GM10266 (cell line): ENCODE data around the gene OR5K1.

Source experiments
- DNase-seq: peaks from one replicate; pipeline ENCODE4 v3.0.0; 2012; ENCODE audit errors: extremely low spot score
- TF ChIP-seq, protein P1 (sequence below): IDR thresholded peaks from 2 replicates; pipeline ENCODE4 v1.5.1; 2012; ENCODE audit warnings: mild to moderate bottlenecking, low read depth; ENCODE audit not compliant: control insufficient read depth, insufficient read depth; ENCODE audit errors: missing control alignments

OR5K1 gene

DNA sequence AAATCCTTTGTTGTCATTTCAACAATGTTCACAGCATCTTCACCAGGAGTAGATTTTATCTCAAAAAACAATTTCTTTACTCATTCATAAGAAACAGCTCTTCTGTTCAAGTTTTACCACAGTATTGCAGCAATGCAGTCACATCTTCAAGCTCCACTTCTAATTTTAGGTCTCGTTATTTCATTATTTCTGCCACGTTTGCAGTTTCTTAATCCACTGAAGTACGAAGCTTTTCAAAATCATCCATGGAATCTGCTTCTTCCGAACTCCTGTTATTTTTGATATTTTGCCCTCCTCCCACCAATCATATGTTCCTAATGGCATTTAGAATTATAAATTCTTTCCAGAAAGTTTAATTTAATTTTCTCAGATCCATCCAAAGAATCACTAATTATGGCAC, 12.6 kb upstream of the OR5K1 start:
- TF ChIP-seq, protein P1, sequence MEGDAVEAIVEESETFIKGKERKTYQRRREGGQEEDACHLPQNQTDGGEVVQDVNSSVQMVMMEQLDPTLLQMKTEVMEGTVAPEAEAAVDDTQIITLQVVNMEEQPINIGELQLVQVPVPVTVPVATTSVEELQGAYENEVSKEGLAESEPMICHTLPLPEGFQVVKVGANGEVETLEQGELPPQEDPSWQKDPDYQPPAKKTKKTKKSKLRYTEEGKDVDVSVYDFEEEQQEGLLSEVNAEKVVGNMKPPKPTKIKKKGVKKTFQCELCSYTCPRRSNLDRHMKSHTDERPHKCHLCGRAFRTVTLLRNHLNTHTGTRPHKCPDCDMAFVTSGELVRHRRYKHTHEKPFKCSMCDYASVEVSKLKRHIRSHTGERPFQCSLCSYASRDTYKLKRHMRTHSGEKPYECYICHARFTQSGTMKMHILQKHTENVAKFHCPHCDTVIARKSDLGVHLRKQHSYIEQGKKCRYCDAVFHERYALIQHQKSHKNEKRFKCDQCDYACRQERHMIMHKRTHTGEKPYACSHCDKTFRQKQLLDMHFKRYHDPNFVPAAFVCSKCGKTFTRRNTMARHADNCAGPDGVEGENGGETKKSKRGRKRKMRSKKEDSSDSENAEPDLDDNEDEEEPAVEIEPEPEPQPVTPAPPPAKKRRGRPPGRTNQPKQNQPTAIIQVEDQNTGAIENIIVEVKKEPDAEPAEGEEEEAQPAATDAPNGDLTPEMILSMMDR, result no peak
- no peak for DNase-seq

DNA sequence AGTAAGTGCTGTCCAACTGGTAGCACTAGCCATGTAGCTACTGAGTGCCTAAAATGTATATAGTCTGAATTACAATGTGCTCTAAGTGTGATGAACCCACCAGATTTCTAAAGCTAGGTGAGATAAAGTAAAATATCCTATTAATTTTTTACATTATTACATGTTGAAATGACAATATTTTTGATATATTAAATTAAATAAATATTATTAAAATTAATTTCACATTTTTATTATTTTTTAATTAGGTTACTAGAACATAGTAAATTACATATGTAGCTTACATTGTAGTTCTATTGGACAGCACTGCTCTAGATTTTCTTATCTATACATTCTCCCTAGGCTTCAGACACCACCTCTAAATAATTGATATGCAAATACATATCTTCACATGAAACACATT, 9.2 kb upstream of the OR5K1 start:
- DNase-seq, result no peak
- TF ChIP-seq, protein P1, result no peak

DNA sequence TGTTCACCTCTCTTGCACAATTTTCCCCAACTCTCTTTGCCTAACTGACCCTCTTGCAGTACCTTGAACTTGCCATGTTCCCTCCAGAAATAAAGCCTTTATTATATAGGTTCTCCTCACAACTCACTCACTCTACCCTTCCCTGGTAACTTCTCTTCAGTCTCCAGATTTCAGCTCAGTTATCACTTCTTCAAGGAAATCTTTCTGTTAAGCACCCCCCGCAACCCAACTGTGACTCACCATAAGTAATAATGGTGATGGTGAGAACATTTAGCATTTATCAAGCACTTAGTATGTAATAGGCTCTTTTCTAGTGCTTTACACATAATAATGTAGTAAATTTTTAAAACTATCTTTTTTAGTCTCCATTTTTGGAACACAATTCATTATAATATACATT, 8.1 kb upstream of the OR5K1 start:
- TF ChIP-seq, protein P1, result no peak

DNA sequence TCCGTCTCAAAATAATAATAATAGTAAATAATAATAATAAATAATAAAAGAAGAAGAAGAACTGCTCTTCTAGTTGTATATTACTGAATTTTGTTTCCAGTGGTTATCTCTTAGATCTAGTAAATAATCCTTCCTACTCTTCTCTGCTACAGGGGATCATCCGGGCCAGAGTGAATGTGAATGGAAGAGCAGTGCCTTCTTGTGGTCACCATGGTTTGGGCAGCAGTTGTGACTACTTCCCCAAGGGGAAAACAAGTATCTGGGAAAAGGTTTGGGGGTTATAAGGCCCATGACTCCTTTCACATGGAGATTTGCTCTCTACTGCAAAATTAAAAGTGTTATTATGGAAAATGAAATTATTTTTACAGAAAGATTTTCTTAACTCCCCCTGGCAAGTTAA, 5.5 kb upstream of the OR5K1 start:
- TF ChIP-seq, protein P1, result no peak
- no peak for DNase-seq

More for the DNA sequence above, 8.1 kb upstream of the OR5K1 start:
- DNase-seq, result no peak

DNA sequence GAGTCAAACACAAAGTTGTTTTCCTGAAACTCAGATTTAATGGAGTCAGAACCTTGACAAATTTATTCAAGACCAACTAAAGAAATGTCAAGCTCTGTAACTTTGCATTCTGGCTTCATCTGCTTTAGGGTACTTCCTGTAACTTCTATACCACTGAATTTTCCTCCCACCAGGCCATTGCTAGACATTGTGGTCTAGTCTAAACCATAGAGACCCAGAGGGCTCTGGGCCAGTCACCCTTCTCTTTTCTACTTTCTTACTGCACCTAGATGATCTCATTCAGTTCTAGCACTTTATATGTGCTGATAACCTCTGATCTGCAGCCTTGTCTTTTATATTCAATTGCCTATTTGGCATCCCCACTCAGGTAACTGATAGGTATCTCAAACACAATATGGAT, 2.8 kb upstream of the OR5K1 start:
- TF ChIP-seq, protein P1, result no peak
- DNase-seq, result no peak

DNA sequence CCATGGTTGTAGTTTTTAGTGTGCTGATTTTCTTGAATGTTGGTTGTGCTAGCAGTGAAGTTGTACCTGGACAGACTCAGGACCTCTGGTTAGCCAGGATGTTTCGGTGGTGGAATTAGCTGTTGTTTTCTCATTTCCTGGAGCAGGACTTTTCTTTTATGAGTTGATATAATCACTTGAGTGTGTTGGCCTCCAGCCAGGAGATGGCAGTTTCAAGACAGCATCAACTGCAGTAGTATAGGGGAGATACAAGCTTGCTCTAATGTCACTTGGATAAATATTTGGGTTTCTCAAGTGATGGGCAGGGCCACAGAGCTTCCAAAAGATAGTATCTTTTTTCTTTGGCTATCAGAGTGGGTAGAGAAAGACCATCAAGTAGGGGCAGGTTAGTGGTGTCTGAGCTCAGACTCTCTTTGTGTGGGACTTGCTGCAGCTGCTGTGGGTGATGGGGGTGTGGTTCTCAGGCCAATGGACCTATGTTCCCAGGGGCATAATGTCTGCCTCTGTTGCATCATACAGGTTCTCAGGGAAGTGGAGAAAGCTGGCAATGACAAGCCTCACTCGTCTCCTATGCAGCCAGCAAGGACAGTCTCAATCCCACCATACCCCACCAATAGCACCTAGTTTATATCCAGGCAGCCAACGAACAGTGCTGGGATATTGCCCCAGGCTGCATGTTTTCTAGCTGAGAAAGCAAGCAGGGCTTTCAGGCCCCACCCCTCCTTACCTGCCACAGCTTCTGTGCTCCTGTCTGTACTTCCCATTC, 19.9 kb downstream of the OR5K1 start:
- TF ChIP-seq, protein P1, result no peak
- DNase-seq, result no peak

DNA sequence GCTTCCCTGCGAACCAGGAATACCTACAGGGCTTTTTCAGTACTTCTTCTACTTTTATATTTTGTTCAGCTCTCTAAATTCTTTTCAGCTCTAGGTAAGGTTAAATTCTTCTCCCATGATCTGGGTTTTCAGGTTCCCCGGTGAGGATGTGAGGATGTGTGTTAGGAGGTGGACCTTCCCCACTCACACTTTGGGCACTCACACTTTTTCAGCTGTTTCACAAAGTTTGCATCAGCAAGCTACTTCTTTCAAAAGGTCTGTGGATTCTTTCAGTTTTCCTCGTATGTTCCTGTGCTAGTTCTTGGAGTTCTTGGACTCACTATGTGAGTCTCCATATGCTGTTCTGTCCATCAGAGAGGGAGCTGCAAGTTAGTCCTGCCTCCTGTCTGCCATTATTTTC, 20.6 kb downstream of the OR5K1 start:
- TF ChIP-seq, protein P1, result no peak
- no peak for DNase-seq
